K562 (cell line): ENCODE data around the gene TLK2.
"Not testable (repeated sequence)": the region's sequence is repeated elsewhere in the genome, so short reads cannot be mapped to it uniquely, and the experiment has no call there.

ENCODE experiments used
- BHLHE40 ChIP-seq: IDR thresholded peaks from 2 replicates; pipeline ENCODE4 v1.6.1; 2011; ENCODE audit warnings: low read length, improper control_type of control experiment
- BRD4 ChIP-seq: fragments of 200-600 bp; sonication (generic); IDR thresholded peaks from 2 replicates; pipeline ENCODE4 v1.6.1; 2017; ENCODE audit warnings: inconsistent platforms
- FOS ChIP-seq: IDR thresholded peaks from 3 replicates; pipeline ENCODE4 v1.6.1; 2011; ENCODE audit not compliant: insufficient read length; ENCODE audit errors: extremely low read depth
- KDM5B ChIP-seq: fragments of 200-600 bp; sonication (generic); IDR thresholded peaks from 2 replicates; pipeline ENCODE4 v1.6.1; 2012; ENCODE audit warnings: low read depth, mild to moderate bottlenecking, moderate library complexity, low read length, control low read depth, inconsistent platforms; ENCODE audit not compliant: insufficient replicate concordance
- MYNN ChIP-seq, 2 experiments: sonication (generic); formaldehyde crosslinking in 1 of 2; IDR thresholded peaks; 2 replicates each; pipeline versions ENCODE4 v1.5.0 to v1.6.1; 2016 to 2020; ENCODE audit warnings: antibody characterized with exemption in 1 of 2, missing genetic modification reagents in 1 of 2
- YY1 ChIP-seq, 3 experiments: IDR thresholded peaks; 2 replicates each; pipeline ENCODE4 v1.6.1; 2011; ENCODE audit warnings: low read length in 2 of 3, mild to moderate bottlenecking in 2 of 3, moderate library complexity in 2 of 3, borderline replicate concordance in 1 of 3, control low read depth in 1 of 3, low read depth in 1 of 3; ENCODE audit not compliant: insufficient read depth in 3 of 3, insufficient replicate concordance in 2 of 3, control insufficient read depth in 1 of 3, insufficient read length in 1 of 3; ENCODE audit errors: extremely low read depth in 1 of 3
- ZNF316 ChIP-seq: fragments of 450-650 bp; IDR thresholded peaks from 2 replicates; pipeline ENCODE4 v1.6.1; 2016
- ZNF766 ChIP-seq: fragments of 200-800 bp; sonication (Bioruptor generic); conservative IDR thresholded peaks from 2 replicates; pipeline ENCODE4 v1.6.1; 2016; ENCODE audit warnings: missing genetic modification characterization, missing compliant biosample characterization
- TF ChIP-seq, protein P1 (sequence below): fragments of 250-450 bp; sonication (Bioruptor Pico); IDR thresholded peaks from 2 replicates; pipeline ENCODE4 v1.5.1; 2021; ENCODE audit warnings: mild to moderate bottlenecking
- TF ChIP-seq, protein P2 (sequence below): fragments of 250-450 bp; sonication (Bioruptor Pico); IDR thresholded peaks from 2 replicates; pipeline ENCODE4 v1.8.0; 2022; ENCODE audit warnings: moderate library complexity, mild to moderate bottlenecking, inconsistent platforms
- TF ChIP-seq, protein P3 (sequence below): IDR thresholded peaks from 2 replicates; pipeline ENCODE4 v1.6.1; 2011; ENCODE audit not compliant: insufficient read length; ENCODE audit errors: extremely low read depth

DNA sequence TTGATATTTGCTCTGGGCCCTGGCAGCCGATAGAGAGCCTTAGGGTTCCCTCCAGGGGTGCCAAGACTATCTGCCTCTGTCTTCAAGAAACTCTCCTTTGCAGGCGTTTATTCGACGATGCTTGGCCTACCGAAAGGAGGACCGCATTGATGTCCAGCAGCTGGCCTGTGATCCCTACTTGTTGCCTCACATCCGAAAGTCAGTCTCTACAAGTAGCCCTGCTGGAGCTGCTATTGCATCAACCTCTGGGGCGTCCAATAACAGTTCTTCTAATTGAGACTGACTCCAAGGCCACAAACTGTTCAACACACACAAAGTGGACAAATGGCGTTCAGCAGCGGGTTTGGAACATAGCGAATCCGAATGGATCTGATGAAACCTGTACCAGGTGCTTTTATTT is 133.7 kb downstream of the TLK2 start:
- TF ChIP-seq BHLHE40; YY1 (IDR thresholded peaks at IDR 0.05; ENCODE audit: borderline replicate concordance in 1 of 3, control insufficient read depth in 1 of 3, extremely low read depth in 1 of 3, insufficient read depth in 3 of 3, insufficient read length in 1 of 3, insufficient replicate concordance in 2 of 3, low read depth in 1 of 3, low read length in 2 of 3); MYNN (IDR thresholded peaks at IDR 0.05); MYNN (CRISPR knock-in tag; IDR thresholded peaks at IDR 0.05); BRD4; FOS; ZNF316; ZNF766 (CRISPR knock-in tag); KDM5B: not testable (repeated sequence)
- TF ChIP-seq, protein P1, sequence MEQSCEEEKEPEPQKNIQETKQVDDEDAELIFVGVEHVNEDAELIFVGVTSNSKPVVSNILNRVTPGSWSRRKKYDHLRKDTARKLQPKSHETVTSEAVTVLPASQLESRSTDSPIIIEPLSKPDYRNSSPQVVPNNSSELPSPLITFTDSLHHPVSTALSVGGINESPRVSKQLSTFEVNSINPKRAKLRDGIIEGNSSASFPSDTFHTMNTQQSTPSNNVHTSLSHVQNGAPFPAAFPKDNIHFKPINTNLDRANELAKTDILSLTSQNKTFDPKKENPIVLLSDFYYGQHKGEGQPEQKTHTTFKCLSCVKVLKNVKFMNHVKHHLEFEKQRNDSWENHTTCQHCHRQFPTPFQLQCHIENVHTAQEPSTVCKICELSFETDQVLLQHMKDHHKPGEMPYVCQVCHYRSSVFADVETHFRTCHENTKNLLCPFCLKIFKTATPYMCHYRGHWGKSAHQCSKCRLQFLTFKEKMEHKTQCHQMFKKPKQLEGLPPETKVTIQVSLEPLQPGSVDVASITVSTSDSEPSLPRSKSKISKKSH (CRISPR knock-in tag): not testable (repeated sequence)
- TF ChIP-seq, protein P2, sequence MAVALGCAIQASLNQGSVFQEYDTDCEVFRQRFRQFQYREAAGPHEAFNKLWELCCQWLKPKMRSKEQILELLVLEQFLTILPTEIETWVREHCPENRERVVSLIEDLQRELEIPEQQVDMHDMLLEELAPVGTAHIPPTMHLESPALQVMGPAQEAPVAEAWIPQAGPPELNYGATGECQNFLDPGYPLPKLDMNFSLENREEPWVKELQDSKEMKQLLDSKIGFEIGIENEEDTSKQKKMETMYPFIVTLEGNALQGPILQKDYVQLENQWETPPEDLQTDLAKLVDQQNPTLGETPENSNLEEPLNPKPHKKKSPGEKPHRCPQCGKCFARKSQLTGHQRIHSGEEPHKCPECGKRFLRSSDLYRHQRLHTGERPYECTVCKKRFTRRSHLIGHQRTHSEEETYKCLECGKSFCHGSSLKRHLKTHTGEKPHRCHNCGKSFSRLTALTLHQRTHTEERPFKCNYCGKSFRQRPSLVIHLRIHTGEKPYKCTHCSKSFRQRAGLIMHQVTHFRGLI: not testable (repeated sequence)
- TF ChIP-seq, protein P3, sequence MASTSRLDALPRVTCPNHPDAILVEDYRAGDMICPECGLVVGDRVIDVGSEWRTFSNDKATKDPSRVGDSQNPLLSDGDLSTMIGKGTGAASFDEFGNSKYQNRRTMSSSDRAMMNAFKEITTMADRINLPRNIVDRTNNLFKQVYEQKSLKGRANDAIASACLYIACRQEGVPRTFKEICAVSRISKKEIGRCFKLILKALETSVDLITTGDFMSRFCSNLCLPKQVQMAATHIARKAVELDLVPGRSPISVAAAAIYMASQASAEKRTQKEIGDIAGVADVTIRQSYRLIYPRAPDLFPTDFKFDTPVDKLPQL: not testable (repeated sequence)
